KMS-11 (cell line): ENCODE measurements around the gene BBS1.
"Not testable (repeated sequence)": the region's sequence is repeated elsewhere in the genome, so short reads cannot be mapped to it uniquely, and the experiment has no call there.

Experiments
- H2AFZ ChIP-seq: fragments of 200-600 bp; sonication (generic); 2 replicates; pipeline ENCODE4 v1.6.1; 2016; ENCODE audit warnings: antibody characterized with exemption, mixed run types, low read depth
- H3K27ac ChIP-seq: fragments of 200-600 bp; sonication (generic); 2 replicates; pipeline ENCODE4 v1.6.1; 2016; ENCODE audit warnings: mild to moderate bottlenecking, mixed run types
- H3K27me3 ChIP-seq: fragments of 200-600 bp; sonication (generic); 2 replicates; pipeline ENCODE4 v1.6.1; 2017; ENCODE audit warnings: mild to moderate bottlenecking, low read depth, mixed run types, moderate library complexity; ENCODE audit not compliant: insufficient read depth
- H3K36me3 ChIP-seq: fragments of 200-600 bp; sonication (generic); 2 replicates; pipeline ENCODE4 v1.6.1; 2017; ENCODE audit warnings: mild to moderate bottlenecking, mixed run types; ENCODE audit not compliant: insufficient read depth
- H3K4me1 ChIP-seq: fragments of 200-600 bp; sonication (generic); 2 replicates; pipeline ENCODE4 v1.6.1; 2016; ENCODE audit warnings: mild to moderate bottlenecking, low read depth, mixed run types; ENCODE audit not compliant: poor library complexity, severe bottlenecking
- H3K4me2 ChIP-seq: fragments of 200-600 bp; sonication (generic); 2 replicates; pipeline ENCODE4 v1.7.0; 2016; ENCODE audit warnings: mild to moderate bottlenecking, mixed run types
- H3K4me3 ChIP-seq: fragments of 200-600 bp; sonication (generic); IDR thresholded peaks from 2 replicates; pipeline ENCODE4 v1.6.1; 2017; ENCODE audit warnings: low read depth, low read length, mixed read lengths; ENCODE audit not compliant: insufficient read depth
- H3K79me2 ChIP-seq: fragments of 200-600 bp; sonication (generic); 2 replicates; pipeline ENCODE4 v1.6.1; 2016; ENCODE audit warnings: low read depth, mixed run types; ENCODE audit not compliant: insufficient read depth
- H3K9ac ChIP-seq: fragments of 200-600 bp; sonication (generic); 2 replicates; pipeline ENCODE4 v1.6.1; 2016; ENCODE audit warnings: mild to moderate bottlenecking, mixed run types
- H4K20me1 ChIP-seq: fragments of 200-600 bp; sonication (generic); 2 replicates; pipeline ENCODE4 v1.6.1; 2016; ENCODE audit warnings: mild to moderate bottlenecking, mixed run types; ENCODE audit not compliant: insufficient read depth
- TF ChIP-seq, protein P1 (sequence below): fragments of 200-600 bp; sonication (generic); conservative IDR thresholded peaks from 2 replicates; pipeline ENCODE4 v1.6.1; 2017; ENCODE audit warnings: low read depth, mild to moderate bottlenecking, antibody characterized with exemption, low read length, moderate library complexity, mixed read lengths

BBS1 gene

DNA sequence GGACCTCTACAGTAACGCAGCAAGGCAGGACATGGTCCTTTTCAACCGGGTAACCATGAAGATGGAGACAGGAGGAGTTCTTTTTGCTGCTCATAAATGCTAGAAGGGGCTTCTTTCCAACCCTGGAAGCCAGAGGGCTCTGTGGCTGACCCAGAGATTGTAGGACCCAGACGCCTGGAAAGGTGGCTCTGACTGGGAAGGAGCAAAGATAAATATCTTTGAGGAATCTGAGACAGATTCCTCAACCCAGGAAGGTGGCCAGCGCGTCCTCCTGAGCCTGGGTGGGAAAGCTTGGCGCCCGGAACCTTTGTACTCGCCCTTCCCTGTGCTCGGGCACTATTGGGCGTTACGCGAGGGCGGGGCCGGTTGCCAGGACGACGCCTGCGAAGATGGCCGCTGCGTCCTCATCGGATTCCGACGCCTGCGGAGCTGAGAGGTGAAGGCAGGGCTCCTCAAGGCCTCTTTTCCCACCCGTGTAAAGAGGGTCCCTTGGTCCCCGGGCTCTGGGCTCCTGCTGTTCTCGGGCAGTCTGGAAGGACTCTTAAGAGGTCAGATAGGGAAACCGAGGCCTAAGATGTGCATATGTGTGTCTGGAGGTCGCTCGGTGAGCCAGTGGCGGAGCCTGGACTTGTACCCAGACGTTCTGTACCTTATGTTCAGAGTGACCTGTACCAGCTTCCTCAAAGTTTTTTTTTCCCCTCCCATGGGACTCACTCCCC, at the start of gene BBS1:
BBS1 (plus strand) TSS at position 365 of the 719 bp plus-strand sequence; CDS start at position 390, 25 bp downstream.
- H3K79me2 ChIP-seq, result peaks cover 6% of the 10 kb centered on the region
- TF ChIP-seq, protein P1, sequence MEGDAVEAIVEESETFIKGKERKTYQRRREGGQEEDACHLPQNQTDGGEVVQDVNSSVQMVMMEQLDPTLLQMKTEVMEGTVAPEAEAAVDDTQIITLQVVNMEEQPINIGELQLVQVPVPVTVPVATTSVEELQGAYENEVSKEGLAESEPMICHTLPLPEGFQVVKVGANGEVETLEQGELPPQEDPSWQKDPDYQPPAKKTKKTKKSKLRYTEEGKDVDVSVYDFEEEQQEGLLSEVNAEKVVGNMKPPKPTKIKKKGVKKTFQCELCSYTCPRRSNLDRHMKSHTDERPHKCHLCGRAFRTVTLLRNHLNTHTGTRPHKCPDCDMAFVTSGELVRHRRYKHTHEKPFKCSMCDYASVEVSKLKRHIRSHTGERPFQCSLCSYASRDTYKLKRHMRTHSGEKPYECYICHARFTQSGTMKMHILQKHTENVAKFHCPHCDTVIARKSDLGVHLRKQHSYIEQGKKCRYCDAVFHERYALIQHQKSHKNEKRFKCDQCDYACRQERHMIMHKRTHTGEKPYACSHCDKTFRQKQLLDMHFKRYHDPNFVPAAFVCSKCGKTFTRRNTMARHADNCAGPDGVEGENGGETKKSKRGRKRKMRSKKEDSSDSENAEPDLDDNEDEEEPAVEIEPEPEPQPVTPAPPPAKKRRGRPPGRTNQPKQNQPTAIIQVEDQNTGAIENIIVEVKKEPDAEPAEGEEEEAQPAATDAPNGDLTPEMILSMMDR, result no peak
- peak within 1 kb of the TSS; percentile 14; the same call in 1 of the 2 replicates for H3K9ac ChIP-seq
- H2AFZ ChIP-seq, result peak within 1 kb of the TSS; percentile 97
- no peaks in the 10 kb centered on the region for H3K36me3 ChIP-seq
- H3K27ac ChIP-seq, result no peak within 1 kb of the TSS
- H3K4me3 ChIP-seq, result no peak within 1 kb of the TSS
- H4K20me1 ChIP-seq, result no peaks in the 10 kb centered on the region
- H3K4me2 ChIP-seq, result peak within 1 kb of the TSS; percentile 83
- no peaks in the 10 kb centered on the region for H3K27me3 ChIP-seq
- H3K4me1 ChIP-seq, result peaks cover 9% of the 10 kb centered on the region

DNA sequence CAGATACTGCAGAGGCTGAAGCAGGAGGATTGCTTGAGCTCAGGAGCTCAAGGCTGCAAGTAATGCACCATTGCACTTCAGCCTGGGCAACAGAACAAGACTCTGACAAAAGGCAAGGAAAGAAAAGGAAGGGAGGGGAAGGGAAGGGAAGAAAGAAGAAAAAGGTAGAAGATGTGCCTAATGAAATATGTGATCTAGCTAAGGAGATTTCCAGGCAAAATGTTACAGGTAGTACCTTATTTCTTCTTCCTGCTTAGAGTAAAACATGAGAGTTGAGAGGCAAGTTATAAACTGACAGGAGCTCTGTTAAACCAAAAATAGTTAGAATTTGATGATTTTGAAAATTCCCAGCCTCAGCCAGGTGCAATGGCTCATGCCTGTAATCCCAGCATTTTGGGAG, 48.4 kb upstream of the BBS1 start:
- Histone ChIP-seq H4K20me1 (no peaks in the 10 kb centered on the region), H3K36me3 (no peaks in the 10 kb centered on the region), H3K4me3 (no peak overlapping the region), H3K79me2 (no peaks in the 10 kb centered on the region), H3K27me3 (no peaks in the 10 kb centered on the region), H3K4me2 (no peak overlapping the region), H3K4me1 (peaks cover 11% of the 10 kb centered on the region), H3K9ac (no peak overlapping the region), H2AFZ (no peak overlapping the region), H3K27ac (no peak overlapping the region)
- TF ChIP-seq, protein P1, result no peak

DNA sequence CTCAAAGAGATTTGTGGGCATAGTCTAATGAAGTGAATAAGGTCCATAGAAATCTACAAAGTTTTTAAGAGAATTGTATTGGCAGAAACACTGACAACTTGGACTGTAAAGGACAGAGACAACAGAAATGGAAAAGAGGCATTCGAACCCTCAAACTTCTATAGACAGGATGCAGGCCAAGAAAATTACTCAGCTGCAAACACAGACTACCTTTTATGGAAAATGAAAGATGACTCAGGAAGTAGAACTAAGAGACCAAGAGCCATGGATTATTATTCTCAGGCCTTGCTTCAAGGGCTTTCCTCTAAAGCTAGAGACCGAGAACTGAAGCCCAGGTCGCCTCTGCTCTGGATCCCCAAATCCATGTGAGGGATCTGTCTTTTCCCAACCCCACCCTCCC, 47.5 kb upstream of the BBS1 start:
- Histone ChIP-seq H3K4me1 (peaks cover 16% of the 10 kb centered on the region), H3K27ac (no peak overlapping the region), H3K4me2 (no peak overlapping the region), H3K4me3 (no peak overlapping the region), H2AFZ (no peak overlapping the region), H3K9ac (no peak overlapping the region), H3K27me3 (no peaks in the 10 kb centered on the region), H4K20me1 (no peaks in the 10 kb centered on the region), H3K79me2 (no peaks in the 10 kb centered on the region), H3K36me3 (no peaks in the 10 kb centered on the region)
- TF ChIP-seq, protein P1, result no peak

DNA sequence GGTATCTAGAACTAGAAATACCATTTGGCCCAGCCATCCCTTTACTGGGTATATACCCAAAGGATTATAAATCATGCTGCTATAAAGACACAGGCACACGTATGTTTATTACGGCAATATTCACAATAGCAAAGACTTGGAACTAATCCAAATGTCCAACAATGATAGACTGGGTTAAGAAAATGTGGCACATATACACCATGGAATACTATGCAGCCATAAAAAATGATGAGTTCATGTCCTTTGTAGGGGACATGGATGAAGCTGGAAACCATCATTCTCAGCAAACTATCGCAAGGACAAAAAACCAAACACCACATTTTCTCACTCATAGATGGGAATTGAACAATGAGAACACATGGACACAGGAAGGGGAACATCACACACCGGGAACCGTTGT, 46.3 kb upstream of the BBS1 start:
- not testable (repeated sequence) for H4K20me1 ChIP-seq, H3K4me3 ChIP-seq, H2AFZ ChIP-seq, H3K36me3 ChIP-seq, H3K27ac ChIP-seq, H3K4me2 ChIP-seq, H3K9ac ChIP-seq, H3K27me3 ChIP-seq, H3K79me2 ChIP-seq
- peaks cover 12% of the 10 kb centered on the region for H3K4me1 ChIP-seq

DNA sequence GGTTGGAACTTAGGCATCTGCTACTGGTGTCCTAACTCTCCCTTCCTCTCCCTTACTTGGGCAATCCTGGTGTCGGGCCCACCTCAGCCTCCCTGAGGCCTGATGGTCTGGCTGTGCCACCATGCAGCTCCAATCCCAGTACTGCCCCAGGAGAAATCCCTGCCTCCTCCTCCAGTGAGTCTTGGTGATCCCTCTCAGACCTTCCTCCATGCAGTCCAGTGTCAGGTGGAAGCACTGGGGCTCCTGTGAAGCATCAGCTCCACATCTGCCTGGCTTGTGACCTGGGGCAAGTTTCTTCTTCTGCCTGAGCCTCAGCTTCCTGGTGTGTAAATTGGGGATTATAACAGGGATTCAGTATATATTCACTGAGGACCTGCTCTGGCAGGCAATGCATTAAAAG, 45.5 kb upstream of the BBS1 start:
- Histone ChIP-seq H3K9ac (no peak overlapping the region), H3K4me3 (no peak overlapping the region), H3K36me3 (no peaks in the 10 kb centered on the region), H4K20me1 (no peaks in the 10 kb centered on the region), H3K4me2 (no peak overlapping the region), H3K4me1 (peaks cover 5% of the 10 kb centered on the region), H3K27ac (no peak overlapping the region), H3K79me2 (no peaks in the 10 kb centered on the region), H3K27me3 (no peaks in the 10 kb centered on the region), H2AFZ (no peak overlapping the region)
- TF ChIP-seq, protein P1, result no peak
